Retina (tissue), 1 donor: ENCODE results near the gene MID2.
"Not testable (repeated sequence)": the region's sequence is repeated elsewhere in the genome, so short reads cannot be mapped to it uniquely, and the experiment has no call there.

Source experiments
- DNase-seq: peaks from one replicate; pipeline ENCODE4 v3.0.0-alpha.2; 2016

MID2 gene

DNA sequence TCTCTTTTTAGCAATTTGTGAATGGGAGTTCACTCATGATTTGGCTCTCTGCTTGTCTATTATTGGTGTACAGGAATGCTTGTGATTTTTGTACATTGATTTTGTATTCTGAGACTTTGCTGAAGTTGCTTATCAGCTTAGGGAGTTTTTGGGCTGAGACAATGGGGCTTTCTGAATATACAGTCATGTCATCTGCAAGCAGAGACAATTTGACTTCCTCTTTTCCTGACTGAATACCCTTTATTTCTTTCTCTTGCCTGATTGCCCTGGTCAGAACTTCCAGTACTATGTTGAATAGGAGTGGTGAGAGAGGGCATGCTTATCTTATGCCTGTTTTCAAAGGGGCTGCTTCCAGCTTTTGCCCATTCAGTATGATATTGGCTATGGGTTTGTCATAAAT is 129.7 kb downstream of the MID2 start:
- not testable (repeated sequence) for DNase-seq

GRCh38 chrX:107968623-107969022 is 143.0 kb downstream of the MID2 start:
- no peak for DNase-seq

- no peak for DNase-seq
These were observed 144.4 kb downstream of the MID2 start for GRCh38 chrX:107970073-107970472.

DNA sequence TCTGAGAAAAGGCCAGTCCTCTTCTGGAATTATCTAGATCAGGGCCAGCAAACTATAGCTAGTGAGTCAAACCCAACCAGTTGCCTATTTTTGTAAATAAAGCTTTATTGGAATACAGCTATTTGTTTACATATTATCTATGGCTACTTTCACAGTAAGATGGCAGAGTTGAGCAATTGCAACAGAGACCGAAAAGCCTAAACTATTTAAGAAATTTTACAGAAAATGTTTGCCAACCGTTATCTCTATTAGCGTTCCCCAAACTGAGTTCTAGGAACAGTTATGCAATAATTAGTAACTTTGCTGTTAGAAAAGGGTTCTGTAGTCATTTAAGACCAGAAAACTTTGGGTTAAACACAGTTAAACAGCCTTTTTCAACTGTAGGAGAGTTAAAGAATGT is 146.0 kb downstream of the MID2 start:
- no peak for DNase-seq
